ENCODE data around the gene ENDOD1. TPM values are rescaled to one million over a fixed set of nuclear protein-coding genes. Genes with fewer than 3 reads are reported as not detected.
"Not testable (repeated sequence)": the region's sequence is repeated elsewhere in the genome, so short reads cannot be mapped to it uniquely, and the experiment has no call there.

ENDOD1 gene
- total RNA-seq, 1 experiment from 2014 or later, result 46.8 TPM

DNA sequence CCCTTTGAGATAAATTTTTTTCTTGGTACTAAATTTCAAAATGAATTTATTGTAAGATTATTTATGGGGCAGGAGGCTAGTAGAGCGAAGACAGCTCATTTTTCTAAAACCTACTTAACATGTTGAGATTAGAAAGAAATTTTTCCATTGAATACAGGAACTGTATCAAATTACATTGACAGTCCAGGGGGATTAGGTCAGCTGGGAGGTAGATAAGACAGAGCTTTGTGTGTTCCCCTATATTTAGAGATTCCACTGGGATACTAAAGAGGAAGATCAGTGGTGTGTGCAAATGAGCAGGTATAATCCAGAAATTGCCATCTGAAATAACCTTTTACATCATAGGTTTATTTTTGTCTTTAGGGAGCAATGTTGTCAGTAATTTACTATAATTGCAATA is 32.1 kb downstream of the ENDOD1 start:
- in situ Hi-C loops (cut with HindIII; ENCODE audit: low pct_unique_long_range_greater_than_20kb, low sequenced_read_pairs), result no loop called here
- peak; percentile 31 for DNase-seq (ENCODE audit: low read depth, low spot score)

DNA sequence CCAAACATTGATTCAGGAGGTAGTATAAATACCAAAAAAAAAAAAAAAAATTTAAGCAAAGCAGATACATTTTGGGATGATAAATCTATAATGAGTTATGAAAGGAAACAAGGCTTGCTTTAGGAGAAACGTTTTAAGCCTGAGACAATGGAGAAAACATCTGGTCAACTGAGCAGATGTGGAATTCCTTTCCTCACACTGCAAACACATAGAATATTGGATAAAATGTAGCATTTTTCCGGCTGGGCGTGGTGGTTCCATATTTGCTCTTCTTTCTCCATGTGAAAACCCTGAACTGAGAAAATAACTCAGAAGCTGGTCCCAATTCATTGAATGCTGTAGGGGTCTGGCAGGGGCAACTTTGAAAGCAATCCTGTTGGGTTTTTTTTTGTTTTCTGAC is 33.9 kb downstream of the ENDOD1 start:
- in situ Hi-C loops (cut with HindIII; ENCODE audit: low pct_unique_long_range_greater_than_20kb, low sequenced_read_pairs), result no loop called here
- no peak for DNase-seq (ENCODE audit: low read depth, low spot score)

DNA sequence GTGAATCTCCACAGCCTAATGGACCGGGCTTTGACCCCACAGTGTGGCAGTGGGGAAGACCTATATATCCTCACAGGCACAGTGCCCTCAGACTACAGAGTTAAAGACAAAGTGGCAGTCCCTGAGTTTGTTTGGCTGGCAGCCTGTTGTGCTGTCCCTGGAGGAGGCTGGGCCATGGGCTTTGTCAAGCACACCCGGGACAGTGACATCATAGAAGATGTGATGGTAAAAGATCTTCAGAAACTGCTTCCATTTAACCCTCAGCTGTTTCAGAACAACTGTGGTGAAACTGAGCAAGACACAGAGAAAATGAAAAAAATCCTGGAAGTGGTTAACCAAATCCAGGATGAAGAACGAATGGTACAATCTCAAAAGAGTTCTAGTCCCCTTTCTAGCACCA is 39.0 kb downstream of the ENDOD1 start:
- in situ Hi-C loops (cut with HindIII; ENCODE audit: low pct_unique_long_range_greater_than_20kb, low sequenced_read_pairs), result no loop called here
- no peak for DNase-seq (ENCODE audit: low read depth, low spot score)

DNA sequence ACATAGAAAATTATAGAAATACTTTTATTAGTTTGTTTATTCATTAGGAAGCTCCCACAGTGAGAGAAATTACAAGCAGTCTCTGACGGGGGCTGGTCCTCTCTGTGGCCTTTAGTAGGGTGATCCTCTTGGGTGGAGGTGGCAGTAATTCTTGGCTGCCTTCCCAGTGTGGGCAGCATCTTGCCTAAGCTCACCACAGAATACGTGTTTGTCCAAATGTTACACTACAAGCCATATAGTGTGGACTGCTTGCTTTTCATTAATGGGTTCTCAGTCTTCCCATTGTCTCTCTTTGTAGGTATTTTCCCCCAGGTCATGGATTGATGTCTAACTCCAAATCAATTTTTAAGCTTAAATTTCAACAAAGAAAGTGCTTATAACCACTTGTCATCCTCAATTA is 43.3 kb downstream of the ENDOD1 start:
- in situ Hi-C loops (cut with HindIII; ENCODE audit: low pct_unique_long_range_greater_than_20kb, low sequenced_read_pairs), result no loop called here
- peak; percentile 90 for DNase-seq (ENCODE audit: low read depth, low spot score)

DNA sequence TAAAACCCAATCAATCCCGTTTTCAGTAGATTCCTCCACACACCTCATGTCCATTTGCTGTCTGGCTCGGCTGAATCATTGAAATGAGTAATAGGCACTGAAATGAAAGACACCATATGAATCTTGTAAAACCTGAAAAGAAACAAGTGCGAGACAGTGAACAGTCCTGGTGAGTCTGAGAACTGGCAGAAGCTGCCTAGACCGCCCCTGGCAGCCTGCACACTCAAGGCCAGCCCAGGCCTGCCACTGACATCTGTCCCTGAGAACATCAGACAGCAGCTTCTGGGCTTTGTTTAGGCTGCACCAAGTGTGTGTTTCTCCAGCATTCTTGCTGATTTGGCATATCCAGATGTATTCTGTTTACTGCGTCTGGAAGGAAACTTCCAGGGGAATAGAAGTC is 44.8 kb downstream of the ENDOD1 start:
- in situ Hi-C loops (cut with HindIII; ENCODE audit: low pct_unique_long_range_greater_than_20kb, low sequenced_read_pairs), result no loop called here
- no peak for DNase-seq (ENCODE audit: low read depth, low spot score)

GRCh38 chr11:95135155-95135554 is 45.5 kb downstream of the ENDOD1 start:
- DNase-seq (ENCODE audit: low read depth, low spot score), result no peak
- in situ Hi-C loops (cut with HindIII; ENCODE audit: low pct_unique_long_range_greater_than_20kb, low sequenced_read_pairs), result no loop called here

GRCh38 chr11:95135880-95136279 is 46.2 kb downstream of the ENDOD1 start:
- DNase-seq (ENCODE audit: low read depth, low spot score), result no peak
- in situ Hi-C loops (cut with HindIII; ENCODE audit: low pct_unique_long_range_greater_than_20kb, low sequenced_read_pairs), result no loop called here

- DNase-seq (ENCODE audit: low read depth, low spot score); in situ Hi-C loops (cut with HindIII; ENCODE audit: low pct_unique_long_range_greater_than_20kb, low sequenced_read_pairs): not testable (repeated sequence)
These were observed 47.1 kb downstream of the ENDOD1 start for GRCh38 chr11:95136747-95137146.

DNA sequence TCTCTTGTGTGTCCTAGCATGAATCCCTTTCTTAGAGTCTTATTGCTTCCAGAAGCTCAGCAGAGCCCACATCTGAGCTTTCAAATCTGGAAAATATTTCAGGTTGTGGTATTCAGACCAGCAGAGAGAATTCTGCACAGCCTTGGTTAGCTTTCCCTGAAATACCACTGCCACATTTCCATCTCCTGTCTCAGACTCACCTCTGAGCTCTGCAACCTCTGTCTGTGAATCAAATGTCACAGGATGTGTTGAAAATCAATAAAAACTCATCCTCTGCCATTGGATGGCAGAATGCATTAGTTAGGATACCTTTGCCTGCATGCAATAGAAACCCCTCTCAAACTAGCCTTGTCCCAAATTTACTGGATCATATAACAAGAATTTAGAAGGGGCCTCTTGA is 47.7 kb downstream of the ENDOD1 start:
- in situ Hi-C loops (cut with HindIII; ENCODE audit: low pct_unique_long_range_greater_than_20kb, low sequenced_read_pairs), result no loop called here
- no peak for DNase-seq (ENCODE audit: low read depth, low spot score)

- DNase-seq (ENCODE audit: low read depth, low spot score), result peak; percentile 48
- in situ Hi-C loops (cut with HindIII; ENCODE audit: low pct_unique_long_range_greater_than_20kb, low sequenced_read_pairs), result no loop called here
These were observed 48.8 kb downstream of the ENDOD1 start for GRCh38 chr11:95138448-95138847.

DNA sequence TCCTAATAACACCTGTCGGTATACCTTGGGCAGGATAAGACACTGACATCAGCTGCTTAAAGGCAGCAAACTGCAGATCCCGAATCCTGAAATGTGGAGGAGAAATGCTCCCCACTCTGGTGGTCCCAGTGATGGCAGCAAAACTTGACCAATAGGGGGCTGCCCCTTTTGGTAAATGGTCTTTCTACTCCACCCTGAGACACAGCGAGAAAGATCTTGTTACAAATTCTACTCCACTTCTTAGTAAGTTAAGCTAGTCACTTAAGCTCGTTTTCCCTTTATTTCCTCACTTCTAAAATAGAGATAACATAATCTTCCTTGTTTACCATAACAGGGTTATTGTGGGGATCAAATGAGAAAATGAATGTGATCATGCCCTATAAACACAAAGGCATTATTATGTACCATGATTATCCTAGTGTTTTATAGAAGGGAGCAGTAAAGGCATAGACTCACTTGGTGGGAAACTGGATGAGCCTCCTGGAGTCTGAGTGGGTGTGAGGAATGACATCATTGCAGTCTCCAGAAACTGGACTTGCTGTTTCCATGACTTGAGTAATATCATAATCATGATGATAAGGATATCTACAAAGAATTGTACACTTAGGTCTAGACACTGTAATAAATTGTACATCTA is 50.9 kb downstream of the ENDOD1 start:
- peak; percentile 43 for DNase-seq (ENCODE audit: low read depth, low spot score)
- in situ Hi-C loops (cut with HindIII; ENCODE audit: low pct_unique_long_range_greater_than_20kb, low sequenced_read_pairs), result no loop called here

DNA sequence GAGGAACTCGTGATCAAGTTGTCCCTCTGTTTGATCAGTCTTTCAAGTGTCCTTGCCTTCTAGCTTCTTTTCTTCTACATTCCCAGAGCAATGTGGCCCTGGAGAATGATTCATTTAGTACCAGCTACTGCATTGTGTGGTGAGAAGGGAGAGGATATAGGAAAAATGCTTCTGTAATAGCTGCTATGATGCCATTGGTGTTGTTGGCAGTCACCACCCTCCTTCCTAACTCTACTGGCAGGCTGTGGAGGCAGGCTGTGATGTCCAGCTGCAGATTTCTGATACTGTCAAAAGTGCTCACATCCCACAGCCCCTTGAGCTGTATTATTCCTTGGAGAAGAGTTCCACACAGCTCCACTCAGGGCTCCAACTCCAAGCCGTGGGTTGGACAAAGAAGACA is 52.8 kb downstream of the ENDOD1 start:
- DNase-seq (ENCODE audit: low read depth, low spot score), result no peak
- in situ Hi-C loops (cut with HindIII; ENCODE audit: low pct_unique_long_range_greater_than_20kb, low sequenced_read_pairs), result no loop called here

DNA sequence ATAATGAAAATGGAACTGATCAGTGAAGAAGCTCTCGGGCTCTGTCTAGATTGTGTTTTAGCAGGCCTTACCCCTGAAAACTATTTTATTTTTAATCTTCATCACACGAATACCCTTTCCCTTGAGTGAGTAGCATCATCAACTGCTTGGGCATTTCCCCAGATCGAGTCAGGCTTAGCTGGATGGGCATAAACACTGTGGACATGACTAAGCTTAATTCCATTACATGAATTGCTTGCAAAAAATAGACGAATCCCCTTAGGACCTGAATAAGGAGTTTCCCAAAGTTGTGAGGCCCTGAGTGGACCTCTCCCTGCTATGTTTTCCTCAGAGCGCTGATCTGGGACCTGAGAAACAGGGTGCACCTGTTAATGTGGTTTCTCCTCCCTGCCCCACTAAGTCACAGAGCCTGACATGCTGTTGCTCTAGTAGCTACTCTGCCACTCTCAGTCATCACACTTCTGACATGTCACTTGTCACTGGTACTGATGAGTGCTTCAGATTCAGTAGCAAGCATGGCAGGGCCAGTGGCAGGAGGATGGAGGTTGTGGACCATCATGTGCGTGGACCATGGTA is 53.5 kb downstream of the ENDOD1 start:
- in situ Hi-C loops (cut with HindIII; ENCODE audit: low pct_unique_long_range_greater_than_20kb, low sequenced_read_pairs), result no loop called here
- no peak for DNase-seq (ENCODE audit: low read depth, low spot score)

DNA sequence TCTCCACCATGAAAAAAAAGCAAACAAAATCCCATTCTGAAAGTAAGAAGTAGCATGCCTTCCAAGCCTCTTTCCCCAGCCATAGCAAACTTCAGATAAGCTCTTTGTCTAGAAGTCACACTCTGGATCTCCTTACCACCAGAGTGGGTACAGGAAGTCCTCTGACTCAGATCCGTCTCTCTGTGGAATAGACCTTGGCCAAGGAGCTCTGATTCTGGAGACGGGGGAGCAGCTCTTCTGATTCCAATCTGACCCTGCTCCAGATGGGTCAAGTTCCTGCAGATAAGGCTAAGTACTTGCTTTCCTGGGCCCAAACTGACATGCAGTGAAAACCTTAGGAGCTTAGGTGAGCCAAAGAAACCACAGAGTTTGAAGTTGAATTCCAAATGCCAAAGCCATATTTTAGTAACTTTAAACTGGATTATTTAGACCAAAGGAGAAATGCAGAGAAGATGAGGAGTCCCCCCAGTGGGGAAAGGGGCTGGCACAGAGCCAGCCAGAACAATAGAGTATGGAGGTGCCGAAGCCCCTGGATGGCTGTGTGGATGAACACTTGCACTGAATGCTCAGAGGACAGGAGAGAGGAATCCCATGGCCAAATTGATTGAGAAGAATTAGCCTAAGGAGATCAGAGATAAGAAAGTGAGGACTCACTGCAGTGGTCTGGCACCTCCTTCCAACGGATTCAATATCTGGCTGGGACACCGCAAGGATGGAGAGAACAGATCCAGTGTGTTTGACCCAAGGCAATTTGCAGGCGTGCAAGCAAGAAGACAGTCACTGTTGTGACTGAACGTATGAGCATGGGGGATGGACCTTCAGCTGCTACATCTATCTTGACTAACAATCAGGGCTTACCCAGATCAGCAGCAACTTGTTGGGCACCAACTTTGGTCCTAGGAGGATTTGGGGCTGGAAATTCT is 54.9 kb downstream of the ENDOD1 start:
- DNase-seq (ENCODE audit: low read depth, low spot score), result no peak
- in situ Hi-C loops (cut with HindIII; ENCODE audit: low pct_unique_long_range_greater_than_20kb, low sequenced_read_pairs), result no loop called here

DNA sequence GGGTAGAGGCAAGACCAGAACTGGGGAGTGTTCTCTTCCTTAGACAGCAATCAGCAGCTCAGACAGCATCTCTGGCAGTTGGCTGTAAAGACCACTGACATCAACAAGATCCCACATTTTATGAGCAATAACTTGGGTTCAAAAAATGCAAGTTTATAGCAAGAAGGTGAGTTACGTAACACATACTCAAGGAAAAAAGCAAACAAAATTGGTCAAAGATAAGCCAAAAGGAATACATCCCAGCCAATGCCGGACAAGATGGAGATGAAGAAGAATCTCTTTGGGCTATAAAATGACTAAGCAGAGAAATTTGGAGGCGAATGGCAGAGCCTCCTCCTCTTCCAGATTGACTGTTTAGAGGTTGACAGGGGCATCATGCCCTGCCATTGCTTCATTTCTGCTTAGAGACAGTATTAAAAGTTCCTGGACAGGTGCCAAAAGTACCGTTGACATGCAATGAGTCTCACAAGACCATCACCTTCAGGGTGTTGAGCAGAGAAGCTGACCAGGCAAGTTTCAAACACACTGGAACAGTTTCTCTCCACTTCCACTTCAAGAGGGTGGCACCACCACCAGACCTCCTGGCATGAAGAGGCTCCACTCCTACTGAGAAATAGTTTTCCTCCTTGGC is 55.9 kb downstream of the ENDOD1 start:
- DNase-seq (ENCODE audit: low read depth, low spot score), result no peak
- in situ Hi-C loops (cut with HindIII; ENCODE audit: low pct_unique_long_range_greater_than_20kb, low sequenced_read_pairs), result no loop called here

- peak; percentile 67 for DNase-seq (ENCODE audit: low read depth, low spot score)
- in situ Hi-C loops (cut with HindIII; ENCODE audit: low pct_unique_long_range_greater_than_20kb, low sequenced_read_pairs), result no loop called here
These were observed 57.8 kb downstream of the ENDOD1 start for GRCh38 chr11:95147364-95147905.

GRCh38 chr11:95148406-95148805 is 58.8 kb downstream of the ENDOD1 start:
- no peak for DNase-seq (ENCODE audit: low read depth, low spot score)
- in situ Hi-C loops (cut with HindIII; ENCODE audit: low pct_unique_long_range_greater_than_20kb, low sequenced_read_pairs), result no loop called here

DNA sequence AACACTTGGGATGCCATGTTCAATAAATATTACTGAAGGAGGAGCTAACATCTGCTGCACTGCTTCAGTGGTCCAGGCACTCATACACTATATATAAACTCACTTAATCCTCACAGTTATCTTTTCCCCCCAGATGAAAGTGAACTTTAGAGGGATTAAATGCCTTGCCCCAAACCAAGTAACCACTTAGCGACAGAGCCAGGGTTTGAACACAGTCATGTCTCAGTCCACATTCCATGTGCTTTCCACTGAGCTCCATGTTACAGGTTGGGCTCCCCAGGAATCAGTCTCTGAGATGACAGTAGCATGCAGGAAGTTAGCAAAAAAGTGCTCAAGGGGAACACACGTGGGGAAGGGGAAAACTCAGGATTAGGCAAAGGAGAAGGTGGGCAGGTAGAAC is 59.3 kb downstream of the ENDOD1 start:
- no peak for DNase-seq (ENCODE audit: low read depth, low spot score)
- in situ Hi-C loops (cut with HindIII; ENCODE audit: low pct_unique_long_range_greater_than_20kb, low sequenced_read_pairs), result no loop called here

All from SK-MEL-5 (cell line).